Stimulated activated CD8-positive, alpha-beta memory T cell treated with anti-CD3 and anti-CD28 coated beads, Interleukin-2, amount 100 ng/mL, for 48 hours (primary cell): Measurements from ENCODE around the gene COPE.
"Not testable (repeated sequence)": the region's sequence is repeated elsewhere in the genome, so short reads cannot be mapped to it uniquely, and the experiment has no call there.

Experiments
- DNase-seq, 2 donors: peaks; one replicate each; pipeline ENCODE4 v3.0.0-alpha.2; 2020; ENCODE audit warnings: low read depth in 2 of 2

The COPE gene

GRCh38 chr19:18908917-18909619, 10.1 kb downstream of the COPE start:
- DNase-seq, result no peak

GRCh38 chr19:18906605-18907519, 12.3 kb downstream of the COPE start:
- no peak for DNase-seq

- DNase-seq, result no peak
Observed at GRCh38 chr19:18905513-18906236, 13.5 kb downstream of the COPE start.

GRCh38 chr19:18905058-18905456, 14.1 kb downstream of the COPE start:
- no peak for DNase-seq

- no peak for DNase-seq
Observed at GRCh38 chr19:18904334-18905057, 14.7 kb downstream of the COPE start.

- DNase-seq, result no peak
Observed at GRCh38 chr19:18903156-18904037, 15.8 kb downstream of the COPE start.

- not testable (repeated sequence) for DNase-seq
Observed at GRCh38 chr19:18902519-18902918, 16.7 kb downstream of the COPE start.

GRCh38 chr19:18901491-18901890, 17.7 kb downstream of the COPE start:
- no peak for DNase-seq

GRCh38 chr19:18900700-18901481, 18.3 kb downstream of the COPE start:
- no peak for DNase-seq

- DNase-seq, result no peak
Observed at GRCh38 chr19:18899624-18900560, 19.3 kb downstream of the COPE start.

GRCh38 chr19:18898607-18899408, 20.4 kb downstream of the COPE start:
- no peak for DNase-seq

GRCh38 chr19:18898081-18898606, 21.0 kb downstream of the COPE start:
- DNase-seq, result no peak

- no peak for DNase-seq
Observed at GRCh38 chr19:18897094-18898029, 21.8 kb downstream of the COPE start.

- DNase-seq, result no peak
Observed at GRCh38 chr19:18896421-18896841, 22.8 kb downstream of the COPE start.

GRCh38 chr19:18895824-18896341, 23.3 kb downstream of the COPE start, which contains the start of gene CERS1:
CERS1 (minus strand) TSS chr19:18896158; CDS start chr19:18896072, 86 bp downstream.
- DNase-seq, result no peak
